HG02973 (cell line): Measurements from ENCODE around the gene ROR2.

Experiments
- ATAC-seq: cut with Tn5 transposase; IDR thresholded peaks from one replicate; pipeline ENCODE4 v1.9.1; 2021; ENCODE audit warnings: moderate library complexity; ENCODE audit not compliant: unreplicated experiment

The ROR2 gene

GRCh38 chr9:91824151-91824550 is 125.9 kb downstream of the ROR2 start:
- ATAC-seq, result no peak

GRCh38 chr9:91820949-91821880 is 128.8 kb downstream of the ROR2 start:
- ATAC-seq, result no peak

GRCh38 chr9:91820126-91820750 is 129.8 kb downstream of the ROR2 start:
- no peak for ATAC-seq

GRCh38 chr9:91818647-91819403 is 131.2 kb downstream of the ROR2 start:
- no peak for ATAC-seq

DNA sequence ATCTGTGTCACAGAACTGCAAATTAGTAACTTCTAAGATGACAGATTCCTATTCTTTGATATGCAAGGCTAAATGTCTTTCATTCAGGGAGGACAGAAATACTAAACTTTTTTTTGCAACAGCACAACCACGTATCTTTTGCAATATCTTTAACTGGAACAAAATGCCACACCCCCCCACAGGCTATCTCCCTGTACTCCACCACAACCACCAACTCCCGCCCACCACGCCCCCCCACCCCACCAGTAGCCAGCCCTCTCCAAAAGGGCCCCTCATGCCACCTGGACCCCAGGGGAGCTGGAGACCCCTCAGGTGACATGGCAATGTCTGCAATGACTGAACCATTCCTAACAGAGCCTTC is 131.8 kb downstream of the ROR2 start:
- ATAC-seq, result no peak

DNA sequence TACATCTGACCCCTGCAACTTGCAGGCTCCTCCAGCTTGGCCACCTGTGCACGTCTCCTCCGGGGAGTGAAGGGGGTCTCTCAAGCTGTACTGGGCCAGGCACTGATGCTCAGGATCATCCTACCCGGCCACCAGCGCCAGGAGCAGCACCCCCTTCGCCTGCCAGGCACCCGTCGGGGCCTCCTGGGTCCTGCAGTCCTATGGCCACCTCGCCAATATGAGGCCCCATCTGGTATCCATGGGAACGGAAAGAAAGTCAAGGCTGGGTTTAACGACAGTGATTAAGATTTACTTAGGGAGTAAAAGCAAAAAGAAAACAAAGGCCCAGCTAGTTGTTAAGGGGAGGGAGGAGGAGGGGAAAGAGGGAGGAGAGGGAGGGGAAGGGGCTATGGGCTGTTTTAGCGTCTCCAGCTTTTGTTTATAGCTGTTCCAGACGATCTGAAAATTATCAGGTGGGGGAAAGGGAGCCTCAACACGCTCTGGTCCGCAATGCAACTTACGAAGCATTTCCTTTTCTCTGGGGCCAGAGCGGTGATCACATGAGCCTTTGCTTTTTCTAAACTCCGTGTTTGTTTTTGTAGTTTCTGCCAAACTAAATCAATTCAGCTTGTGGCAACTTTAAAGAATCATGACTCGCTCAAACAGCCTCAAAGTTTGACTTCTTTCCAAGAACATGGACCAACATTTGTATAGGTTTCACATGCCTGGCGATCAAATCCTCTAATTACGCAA is 132.4 kb downstream of the ROR2 start:
- ATAC-seq, result no peak

- no peak for ATAC-seq
Observed at GRCh38 chr9:91817106-91817492, 132.9 kb downstream of the ROR2 start.

DNA sequence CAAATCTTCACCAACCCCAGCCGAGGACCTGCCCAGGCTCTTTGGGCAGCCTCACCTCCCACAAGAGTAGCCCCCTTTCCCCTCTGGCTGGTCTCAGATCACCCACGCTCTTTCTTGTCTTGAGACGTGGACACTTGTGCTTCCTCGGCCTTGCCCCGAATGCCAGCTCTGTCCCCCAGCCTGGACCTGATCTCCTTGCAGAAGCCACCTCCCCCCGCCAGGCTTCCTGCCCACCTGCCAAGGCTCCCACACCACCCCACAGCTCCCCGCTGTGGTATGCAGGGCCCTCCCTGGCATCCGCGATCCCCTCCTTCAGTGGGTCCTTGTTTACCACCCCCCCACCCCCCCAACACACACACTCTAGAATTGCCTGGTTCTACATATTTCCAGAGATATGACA is 133.7 kb downstream of the ROR2 start:
- ATAC-seq, result no peak

DNA sequence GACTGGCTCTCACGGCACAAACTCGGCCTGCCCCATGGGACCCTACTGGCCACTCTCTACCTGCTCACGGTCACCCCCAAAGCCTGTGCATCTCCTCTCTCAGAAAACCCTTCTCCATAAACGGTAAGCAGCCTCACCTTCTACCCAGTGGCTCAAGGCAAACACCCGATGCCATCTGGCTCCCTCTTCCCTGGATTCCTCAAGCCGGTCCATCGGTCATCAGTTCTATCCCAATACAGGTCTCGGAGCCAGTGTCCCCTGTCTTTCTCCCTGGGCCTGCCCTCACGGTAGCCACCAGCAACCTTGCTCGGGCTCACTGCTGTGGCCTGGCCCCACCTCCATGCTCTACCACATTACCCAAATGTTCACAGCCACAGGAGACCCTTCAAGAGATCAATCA is 134.1 kb downstream of the ROR2 start:
- ATAC-seq, result no peak

DNA sequence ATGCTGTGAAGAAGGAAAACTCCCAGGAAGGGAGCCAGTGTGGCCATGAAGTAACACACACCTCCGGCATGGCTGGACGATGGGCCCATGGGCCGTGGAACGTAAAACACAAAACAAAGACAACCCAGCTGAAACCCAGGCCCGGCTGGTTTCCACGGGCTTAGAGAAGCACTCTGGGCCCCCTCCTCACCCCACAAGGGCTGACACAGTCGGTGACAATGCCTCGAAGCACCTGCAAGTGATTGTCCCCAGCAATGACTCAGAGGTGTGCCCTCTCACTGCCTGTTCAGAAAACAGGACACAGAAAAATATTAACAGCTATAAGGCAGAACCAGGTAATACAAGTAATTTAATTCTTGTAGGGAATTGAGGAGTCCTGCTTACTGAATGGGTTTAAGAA is 135.3 kb downstream of the ROR2 start:
- no peak for ATAC-seq

DNA sequence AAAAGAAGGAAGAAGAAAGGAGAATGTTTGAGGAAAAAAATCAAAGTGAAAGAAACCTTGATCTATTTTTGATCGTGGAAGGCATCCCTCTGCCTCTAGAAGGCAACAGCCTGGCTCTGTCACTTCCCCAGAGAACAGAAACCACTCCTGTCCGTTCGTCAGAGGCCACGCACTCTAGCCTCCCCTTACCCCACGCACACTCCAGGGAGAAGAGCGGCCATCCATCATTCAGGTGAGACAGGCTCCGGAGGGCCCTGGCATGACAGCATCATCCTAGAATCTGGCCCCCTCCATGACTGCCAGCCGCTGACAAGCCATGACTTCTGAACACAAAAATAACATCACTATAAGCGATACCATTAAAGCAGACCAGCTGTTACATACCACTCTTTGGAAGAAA is 135.8 kb downstream of the ROR2 start:
- no peak for ATAC-seq

DNA sequence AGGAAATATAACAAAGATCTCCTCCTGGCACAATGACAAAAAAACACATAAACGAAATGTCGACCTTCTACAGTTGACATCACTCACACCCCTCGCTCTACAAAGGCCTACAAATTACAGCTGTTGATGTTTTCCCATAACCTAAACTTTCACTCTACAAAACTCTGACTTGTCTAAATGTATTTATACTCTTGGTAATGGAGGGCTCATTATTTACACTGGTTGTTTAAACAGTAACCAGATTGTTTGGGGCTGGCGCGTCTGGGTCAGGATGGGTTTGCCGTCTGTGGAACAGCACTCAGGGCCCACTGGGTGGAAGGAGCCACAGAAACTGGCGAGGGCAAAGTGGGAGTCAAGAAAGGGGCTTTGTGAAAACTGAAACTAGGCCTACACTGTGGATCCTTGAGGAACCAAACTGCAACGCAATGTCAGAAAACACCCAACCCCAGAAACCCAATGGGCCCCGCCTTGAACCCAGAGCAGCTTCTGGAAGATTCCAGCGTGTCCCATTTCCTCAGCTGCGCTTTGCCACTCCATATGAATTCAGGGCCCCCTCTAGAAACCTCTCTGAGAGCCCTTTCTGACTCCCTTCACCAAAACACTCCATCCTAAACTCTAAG is 136.7 kb downstream of the ROR2 start:
- no peak for ATAC-seq

DNA sequence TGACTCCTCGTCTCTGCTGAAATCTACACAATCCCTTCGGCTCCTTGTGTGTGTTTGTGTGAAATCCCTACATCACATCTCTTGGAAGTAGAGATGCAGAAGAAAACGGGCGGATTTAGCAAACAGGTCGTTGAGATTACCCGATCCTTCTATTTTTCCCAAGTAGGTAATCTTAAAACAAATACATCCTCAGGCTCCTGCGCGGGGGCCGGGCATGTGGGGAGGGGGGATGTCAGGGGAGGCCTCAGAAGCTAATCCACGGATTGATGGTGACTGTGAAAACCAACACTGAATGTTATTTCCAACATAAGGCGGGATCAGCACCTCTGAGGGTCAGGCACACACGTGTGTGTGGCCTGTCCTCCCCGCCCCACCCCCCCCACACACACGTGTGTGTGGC is 137.8 kb downstream of the ROR2 start:
- ATAC-seq, result no peak

- ATAC-seq, result no peak
Observed at GRCh38 chr9:91811024-91811909, 138.8 kb downstream of the ROR2 start.

DNA sequence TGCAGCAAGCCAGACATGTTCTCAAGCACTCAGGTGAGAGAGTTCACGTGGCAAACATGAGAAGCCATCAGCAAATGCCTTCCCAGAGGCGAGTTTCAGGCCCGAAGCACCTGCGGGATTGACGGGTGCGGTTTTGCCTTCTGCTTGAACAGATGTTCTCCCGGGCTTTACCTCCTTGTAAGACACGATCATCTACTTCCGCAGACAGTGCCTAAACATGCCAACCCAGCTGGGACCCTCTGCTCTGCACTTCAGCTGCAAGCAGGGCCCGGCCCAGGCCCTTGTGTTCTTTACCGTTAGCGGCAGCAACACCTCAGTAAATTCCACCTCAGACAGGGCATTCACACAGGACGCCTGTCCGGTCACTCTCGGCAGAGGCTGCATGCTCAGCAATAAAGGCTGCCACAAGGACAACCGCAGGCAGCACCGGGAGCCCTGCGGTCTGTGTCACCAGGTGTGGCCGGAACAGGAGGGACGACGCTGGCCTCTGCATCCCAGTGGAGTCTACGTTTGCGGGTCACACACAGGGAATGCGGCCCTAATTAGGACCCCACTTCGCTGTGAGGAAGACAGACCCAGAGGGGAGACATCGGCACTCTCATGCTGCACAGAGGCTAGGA is 139.6 kb downstream of the ROR2 start:
- ATAC-seq, result no peak

DNA sequence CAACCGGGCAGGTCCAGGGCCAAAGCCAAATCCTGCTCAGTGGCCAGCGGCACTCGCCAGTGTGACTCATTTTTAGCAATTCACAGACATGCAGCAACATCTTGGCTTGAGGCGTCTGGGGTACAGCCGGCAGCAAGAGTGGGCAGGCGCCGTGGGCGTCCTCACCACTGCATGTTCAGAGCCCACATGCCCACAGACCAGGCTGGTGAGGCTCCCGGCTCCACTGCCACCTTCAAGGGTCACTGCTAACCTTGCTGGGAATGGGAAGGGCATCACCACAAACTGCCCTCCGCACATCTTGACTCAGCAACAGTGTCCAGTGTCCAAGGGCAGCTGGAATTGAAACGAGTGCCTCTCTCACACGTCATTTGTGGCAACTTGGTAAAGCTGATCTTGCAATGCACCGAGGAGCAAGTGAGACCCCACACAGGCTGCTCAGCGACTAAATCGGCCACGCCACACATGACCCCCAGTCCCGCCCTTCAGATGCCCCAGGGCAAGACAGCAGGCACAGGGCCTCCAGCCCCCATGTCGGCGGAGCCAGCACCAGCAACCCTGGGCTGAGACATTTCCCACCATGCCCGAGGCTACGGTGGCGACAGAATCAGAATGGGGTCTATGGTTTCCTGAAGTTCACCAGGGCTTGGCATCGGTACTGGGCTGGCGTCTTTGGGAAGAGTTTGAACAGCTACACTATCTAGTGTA is 140.3 kb downstream of the ROR2 start:
- no peak for ATAC-seq

DNA sequence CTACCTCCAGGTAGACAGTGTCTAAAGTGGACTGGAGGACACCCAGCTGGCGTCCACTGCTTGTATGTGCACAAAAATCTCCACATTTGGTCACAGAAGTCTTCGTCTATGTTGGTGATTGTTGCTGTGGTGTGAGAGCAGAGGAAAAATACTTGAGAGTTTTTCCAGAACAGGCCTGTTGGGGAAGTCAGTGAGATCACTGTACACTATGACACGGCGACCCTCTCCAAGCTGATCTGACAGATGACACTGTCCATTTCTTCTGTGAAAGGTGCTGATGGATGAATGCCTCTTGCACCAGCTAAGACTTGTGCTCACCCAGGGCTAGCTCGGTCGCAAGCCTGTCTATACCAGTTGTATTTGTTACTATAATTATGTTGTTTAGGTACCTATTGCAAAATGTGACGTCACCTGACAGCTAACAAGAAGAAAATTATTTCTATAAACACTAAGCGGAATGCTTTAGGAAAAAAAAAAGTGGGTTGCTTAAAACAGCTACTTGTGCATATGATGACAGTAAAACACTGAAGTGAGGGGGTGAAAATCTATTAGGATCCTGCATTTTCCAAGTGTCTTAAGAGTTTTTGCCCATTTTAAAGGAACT is 142.3 kb downstream of the ROR2 start:
- no peak for ATAC-seq

DNA sequence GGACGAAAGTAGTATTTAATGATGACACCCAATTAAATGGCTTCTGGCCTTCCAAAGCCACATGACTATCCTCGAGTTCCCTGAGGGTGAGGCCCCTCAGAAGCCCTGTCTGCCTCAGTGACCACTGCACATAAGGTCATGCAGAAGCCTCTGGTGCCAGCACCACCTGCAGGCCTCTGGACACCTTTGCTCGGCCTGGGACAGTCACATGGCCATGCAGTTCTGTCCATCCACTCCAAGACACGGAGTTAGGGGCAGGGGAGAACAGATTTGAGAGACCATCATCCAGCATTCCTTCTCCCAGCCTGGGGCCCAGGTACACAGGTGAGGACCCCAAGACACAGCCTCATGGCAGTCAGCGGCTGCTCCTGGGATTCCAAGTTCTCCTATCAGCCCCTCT is 145.0 kb downstream of the ROR2 start:
- ATAC-seq, result no peak
